Pancreas (tissue), 10 donors: Measurements from ENCODE around the gene MAGEE1. TPM values are rescaled to one million over a fixed set of nuclear protein-coding genes. Genes with fewer than 3 reads are reported as not detected.

Experiments
- ATAC-seq, 4 donors: fragments of 200-7000 bp; cut with Tn5 transposase; one replicate each; pipeline versions ENCODE4 v1.8.0 to v1.9.1; 2020; ENCODE audit warnings: mild to moderate bottlenecking in 4 of 4, moderate library complexity in 4 of 4
- DNase-seq, 6 donors: peaks; one replicate each; pipeline ENCODE4 v3.0.0-alpha.2; 2020
- FAIRE-seq: peaks from 2 replicates; lab custom pipeline; 2012; peaks lifted over from hg19 to GRCh38; lab: Jason Lieb, UNC
- H3K27ac ChIP-seq, 4 donors: fragments of 200-600 bp; sonication (generic); 1 replicate in 3 of 4; 2 replicates in 1 of 4; pipeline versions ENCODE4 v1.5.0 to v1.8.0; 2020
- H3K27me3 ChIP-seq, 4 donors: fragments of 200-600 bp; one replicate each; pipeline ENCODE4 v1.8.0; 2021
- H3K36me3 ChIP-seq, 3 donors: fragments of 200-600 bp; sonication (generic) in 1 of 3; one replicate each; pipeline versions ENCODE4 v1.5.0 to v1.8.0; 2020 to 2021
- H3K4me1 ChIP-seq, 3 donors: fragments of 200-600 bp; one replicate each; pipeline ENCODE4 v1.8.0; 2021
- H3K4me3 ChIP-seq, 4 donors: fragments of 200-600 bp; sonication (generic) in 2 of 4; one replicate each; pipeline versions ENCODE4 v1.5.0 to v1.8.0; 2020 to 2021
- H3K9me3 ChIP-seq, 4 donors: fragments of 200-600 bp; one replicate each; pipeline ENCODE4 v1.8.0; 2021
- WGBS, 2 donors: extraction: QIAGEN DNeasy Blood & Tissue Kit; methylation state at CpG; one replicate each; pipeline ENCODE4 v1.1.7; 2013; 5-methylcytosine and 5-hydroxymethylcytosine counted together
- intact Hi-C, 3 donors: fragments of 100-400 bp; cut with DNase I; formaldehyde crosslinking; loops; one replicate each; pipeline versions ENCODE4 v1.11.1 to v1.14.2; 2022
- polyA plus RNA-seq, 2 donors: library from polyadenylated mRNA; stranded (reverse); fragments of 200-250 nt; gene quantifications; one replicate each; pipeline ENCODE4 v1.2.3, GENCODE V29; 2013
- total RNA-seq, 6 donors: library from RNA; stranded (reverse); fragmentation: NEBNext Ultra II Directional in 4 of 6; extraction: Animal tissue kit (Norgen Biotek cat#: 25700) in 4 of 6; gene quantifications; one replicate each; pipeline versions ENCODE4 v1.2.1 to v1.2.4, GENCODE V29; 2021 to 2023
- TF ChIP-seq, protein P1 (sequence below), 4 donors: fragments of 200-600 bp; sonication (generic) in 3 of 4; IDR thresholded peaks; one replicate each; pipeline versions ENCODE4 v1.5.0 to v1.8.0; 2021; ENCODE audit warnings: antibody characterized with exemption in 4 of 4
- donor health status: healthy with polysubstance abuse.
- donor health status: DM: no; HTN: no; CAD: no; lungs with moderate emphysema.
- donor health status: DM: no; HTN: no; CAD: no.
- donor health status: control.
- donor health status: control.
- donor health status: Bipolar disorder and iron deficiency.
- donor health status: DM: yes; HTN: yes; CAD: no.
- donor health status: DM: no; HTN: no; CAD: no.
- donor health status: DM: no; HTN: no; CAD: no.
- donor health status: DM: yes; HTN: yes; CAD: no.

The MAGEE1 gene
- total and polyA plus RNA-seq, 8 donors, result 1.4 to 3.0 (median 2.0) TPM

- H3K36me3 ChIP-seq, result no peaks in the 10 kb centered on the region
- H3K27ac ChIP-seq, result no peak overlapping the region
- intact Hi-C loops, result no loop called here
- no peaks in the 10 kb centered on the region for H3K9me3 ChIP-seq
- peak; percentile 60 to 77 (median 69) for ATAC-seq
- no peaks in the 10 kb centered on the region for H3K4me1 ChIP-seq
- FAIRE-seq, result no peak
- peak in 5 of 6 donors; percentile 14 to 82 (median 28) for DNase-seq
- 8 to 36% methylated on average over 56 to 60 of the region's 60 CpGs for WGBS, 2 donors
- H3K27me3 ChIP-seq, result no peaks in the 10 kb centered on the region
- TF ChIP-seq, protein P1, sequence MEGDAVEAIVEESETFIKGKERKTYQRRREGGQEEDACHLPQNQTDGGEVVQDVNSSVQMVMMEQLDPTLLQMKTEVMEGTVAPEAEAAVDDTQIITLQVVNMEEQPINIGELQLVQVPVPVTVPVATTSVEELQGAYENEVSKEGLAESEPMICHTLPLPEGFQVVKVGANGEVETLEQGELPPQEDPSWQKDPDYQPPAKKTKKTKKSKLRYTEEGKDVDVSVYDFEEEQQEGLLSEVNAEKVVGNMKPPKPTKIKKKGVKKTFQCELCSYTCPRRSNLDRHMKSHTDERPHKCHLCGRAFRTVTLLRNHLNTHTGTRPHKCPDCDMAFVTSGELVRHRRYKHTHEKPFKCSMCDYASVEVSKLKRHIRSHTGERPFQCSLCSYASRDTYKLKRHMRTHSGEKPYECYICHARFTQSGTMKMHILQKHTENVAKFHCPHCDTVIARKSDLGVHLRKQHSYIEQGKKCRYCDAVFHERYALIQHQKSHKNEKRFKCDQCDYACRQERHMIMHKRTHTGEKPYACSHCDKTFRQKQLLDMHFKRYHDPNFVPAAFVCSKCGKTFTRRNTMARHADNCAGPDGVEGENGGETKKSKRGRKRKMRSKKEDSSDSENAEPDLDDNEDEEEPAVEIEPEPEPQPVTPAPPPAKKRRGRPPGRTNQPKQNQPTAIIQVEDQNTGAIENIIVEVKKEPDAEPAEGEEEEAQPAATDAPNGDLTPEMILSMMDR (IDR thresholded peaks at IDR 0.05), result no peak
- H3K4me3 ChIP-seq, result peak overlapping the region; percentile 43 to 59 (median 48)
Observed at GRCh38 chrX:76428243-76429130, 977 bp downstream of the MAGEE1 start.

DNA sequence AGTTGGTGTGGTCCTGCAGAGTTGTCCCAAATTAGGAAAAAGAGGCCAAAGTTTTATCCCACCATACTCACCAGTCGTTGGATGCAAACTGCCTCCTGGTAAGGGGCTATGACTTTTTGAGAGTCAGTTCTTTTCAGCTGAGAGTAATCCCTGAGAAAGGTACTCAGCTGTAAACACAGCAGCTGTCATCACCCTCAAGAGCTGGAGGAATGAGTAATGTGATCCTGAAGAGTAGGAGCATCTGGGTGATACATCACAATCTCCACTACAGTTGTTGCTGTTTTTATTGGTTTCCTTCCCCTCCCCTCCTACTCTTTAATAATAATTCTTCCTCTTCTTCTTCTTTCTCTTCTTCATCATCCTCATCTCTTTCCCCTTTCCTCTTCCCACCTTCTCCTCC, 5.7 kb downstream of the MAGEE1 start:
- Histone ChIP-seq H3K4me3 (no peak overlapping the region), H3K9me3 (no peaks in the 10 kb centered on the region), H3K36me3 (no peaks in the 10 kb centered on the region), H3K27me3 (no peaks in the 10 kb centered on the region), H3K4me1 (peaks cover 0 to 5% (median 0%) of the 10 kb centered on the region in 3 donors), H3K27ac (no peak overlapping the region)
- FAIRE-seq, result no peak
- no peak for DNase-seq
- WGBS, 2 donors, result 54 to 81% methylated on average over 1 of the region's 1 CpG
- no peak for ATAC-seq
- intact Hi-C loops, result no loop called here
- TF ChIP-seq, protein P1 (IDR thresholded peaks at IDR 0.05), result no peak

- H3K4me1 ChIP-seq, result peaks cover 0 to 5% (median 0%) of the 10 kb centered on the region in 3 donors
- no peak overlapping the region for H3K27ac ChIP-seq
- no peaks in the 10 kb centered on the region for H3K36me3 ChIP-seq
- TF ChIP-seq, protein P1 (IDR thresholded peaks at IDR 0.05), result no peak
- 67 to 87% methylated on average over 3 of the region's 3 CpGs for whole genome bisulfite sequencing, 2 donors
- DNase-seq (no peak), FAIRE-seq (peak; percentile 92), ATAC-seq (no peak)
- H3K27me3 ChIP-seq, result peaks cover 0 to under 1% (median 0%) of the 10 kb centered on the region in 4 donors
- no peaks in the 10 kb centered on the region for H3K9me3 ChIP-seq
- intact Hi-C loops, result no loop called here
- H3K4me3 ChIP-seq, result no peak overlapping the region
Observed at GRCh38 chrX:76434103-76434741, 6.7 kb downstream of the MAGEE1 start.

DNA sequence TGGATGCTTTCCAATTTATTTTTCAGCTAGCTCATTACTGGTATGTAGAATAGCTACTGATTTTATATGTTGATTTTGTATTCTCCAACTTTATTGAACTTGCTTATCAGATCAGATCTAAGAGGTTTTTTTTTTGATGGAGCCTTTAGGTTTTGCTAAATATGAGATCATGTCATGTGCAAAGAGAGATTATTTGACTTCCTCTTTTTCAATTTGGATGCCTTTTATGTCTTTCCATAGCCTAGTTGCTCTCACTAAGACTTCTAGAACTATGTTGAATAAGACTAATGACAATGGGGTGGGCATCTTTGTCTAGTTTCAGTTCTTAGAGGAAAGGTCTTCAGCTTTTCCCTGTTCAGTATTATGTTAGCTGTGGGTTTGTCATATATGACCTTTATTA, 11.7 kb downstream of the MAGEE1 start:
- no peak for FAIRE-seq

More for the DNA sequence above, 11.7 kb downstream of the MAGEE1 start:
- intact Hi-C loops, result no loop called here
- TF ChIP-seq, protein P1 (IDR thresholded peaks at IDR 0.05), result no peak
- ATAC-seq (no peak), DNase-seq (no peak)
- H3K4me3 ChIP-seq, result no peak overlapping the region
- peaks cover 0 to 5% (median 0%) of the 10 kb centered on the region in 3 donors for H3K4me1 ChIP-seq
- peaks cover 0 to 3% (median 0%) of the 10 kb centered on the region in 4 donors for H3K9me3 ChIP-seq
- no peaks in the 10 kb centered on the region for H3K36me3 ChIP-seq
- no peak overlapping the region for H3K27ac ChIP-seq
- H3K27me3 ChIP-seq, result peaks cover 0 to 5% (median 0%) of the 10 kb centered on the region in 4 donors
